Nasal cavity respiratory epithelium epithelial cell of viscerocranial mucosa (primary cell): Measurements from ENCODE around the gene MS4A13. TPM values are rescaled to one million over a fixed set of nuclear protein-coding genes. Genes with fewer than 3 reads are reported as not detected.

Experiments
- total RNA-seq: library from RNA; depleted of rRNA; stranded (reverse); fragments of >200 nt; gene quantifications from 2 replicates; pipeline ENCODE4 v1.2.3, GENCODE V29; 2014

The MS4A13 gene
- total RNA-seq: not detected in 2 replicates

GRCh38 chr11:60515144-60515855 is at the start of gene MS4A13:
Gene MS4A13 (plus strand): TSS chr11:60515392. CDS start chr11:60518084, 2,692 bp downstream.

GRCh38 chr11:60492488-60493009 is 22.6 kb upstream of the MS4A13 start, which contains the start of gene MS4A12:
Gene MS4A12 (plus strand): TSS chr11:60492778. CDS start chr11:60497319, 4,541 bp downstream.

Other genes starting within 250 kb of the MS4A13 start
- not detected in 2 replicates for gene MS4A4A, start 234.7 kb upstream of the MS4A13 start, total RNA-seq
- not detected in 2 replicates for gene MS4A6E, start 188.1 kb upstream of the MS4A13 start, total RNA-seq
- gene MS4A7, start 136.9 kb upstream of the MS4A13 start, total RNA-seq: not detected in 2 replicates
- gene MS4A14, start 118.9 kb upstream of the MS4A13 start, total RNA-seq: not detected in 2 replicates
- not detected in 2 replicates for gene MS4A5, start 85.8 kb upstream of the MS4A13 start, total RNA-seq
- gene MS4A1, start 59.5 kb upstream of the MS4A13 start, total RNA-seq: not detected in 2 replicates
- not detected in 2 replicates for gene MS4A12, start 22.6 kb upstream of the MS4A13 start, total RNA-seq
- not detected in 2 replicates for gene MS4A8, start 184.2 kb downstream of the MS4A13 start, total RNA-seq
- not detected in 2 replicates for gene MS4A18, start 209.3 kb downstream of the MS4A13 start, total RNA-seq
- gene MS4A15, start 241.5 kb downstream of the MS4A13 start, total RNA-seq: not detected in 2 replicates